Daoy (cell line): ENCODE results near the gene SMG5. TPM values are rescaled to one million over a fixed set of nuclear protein-coding genes. Genes with fewer than 3 reads are reported as not detected.
"Not testable (repeated sequence)": the region's sequence is repeated elsewhere in the genome, so short reads cannot be mapped to it uniquely, and the experiment has no call there.

Experiments
- DNase-seq: peaks from one replicate; pipeline ENCODE4 v3.0.0-alpha.2; 2015; ENCODE audit warnings: low read depth
- total RNA-seq: library from RNA; depleted of rRNA; stranded (reverse); fragments of >200 nt; shearing (Covaris generic); gene quantifications from 2 replicates; pipeline ENCODE4 v1.2.3, GENCODE V29; 2014

The SMG5 gene
- total RNA-seq, 1 experiment from 2014 or later: 59.9 TPM

GRCh38 chr1:156245451-156246232 is 37.0 kb downstream of the SMG5 start:
- DNase-seq: no peak

- no peak for DNase-seq
These were observed 37.9 kb downstream of the SMG5 start for GRCh38 chr1:156244712-156245111.

GRCh38 chr1:156244126-156244525 is 38.5 kb downstream of the SMG5 start:
- no peak for DNase-seq

- DNase-seq: no peak
These were observed 39.9 kb downstream of the SMG5 start for GRCh38 chr1:156242738-156243137.

- DNase-seq: no peak
These were observed 40.7 kb downstream of the SMG5 start, which contains the start of gene BGLAP for GRCh38 chr1:156241926-156242325. Gene BGLAP (plus strand): TSS chr1:156242184. CDS start chr1:156242232, 48 bp downstream.

- peak; percentile 86 for DNase-seq
These were observed 41.3 kb downstream of the SMG5 start for GRCh38 chr1:156241311-156241811.

- no peak for DNase-seq
These were observed 44.4 kb downstream of the SMG5 start for GRCh38 chr1:156238248-156238647.

GRCh38 chr1:156236164-156236563 is 46.5 kb downstream of the SMG5 start:
- DNase-seq: no peak

GRCh38 chr1:156233426-156234127 is 49.0 kb downstream of the SMG5 start:
- peak; percentile 55 for DNase-seq

- no peak for DNase-seq
These were observed 50.3 kb downstream of the SMG5 start for GRCh38 chr1:156232201-156232894.

GRCh38 chr1:156230473-156230837 is 52.2 kb downstream of the SMG5 start:
- DNase-seq: no peak

GRCh38 chr1:156229809-156230472 is 52.7 kb downstream of the SMG5 start:
- DNase-seq: no peak

GRCh38 chr1:156228501-156228900 is 54.1 kb downstream of the SMG5 start:
- no peak for DNase-seq

- no peak for DNase-seq
These were observed 55.8 kb downstream of the SMG5 start for GRCh38 chr1:156226782-156227181.

GRCh38 chr1:156226116-156226538 is 56.5 kb downstream of the SMG5 start:
- no peak for DNase-seq

GRCh38 chr1:156225677-156226014 is 57.0 kb downstream of the SMG5 start:
- DNase-seq: no peak

- no peak for DNase-seq
These were observed 60.5 kb downstream of the SMG5 start for GRCh38 chr1:156221986-156222692.

GRCh38 chr1:156220226-156220625 is 62.4 kb downstream of the SMG5 start:
- no peak for DNase-seq

GRCh38 chr1:156217871-156218270 is 64.8 kb downstream of the SMG5 start:
- no peak for DNase-seq

GRCh38 chr1:156216361-156217086 is 66.1 kb downstream of the SMG5 start:
- DNase-seq: not testable (repeated sequence)
